NOMO-1 treated with dmso at 0.1 percent for 144 hours (cell line): ENCODE measurements around the gene MRPS6.
A peak's percentile ranks its signal among the peaks of the same experiment; 100 is the strongest.

Source experiments
- DNase-seq: peaks from one replicate; lab custom pipeline; 2025; ENCODE audit not compliant: unreplicated experiment; lab: John Stamatoyannopoulos, UW

MRPS6 gene

GRCh38 chr21:34132202-34132601, 58.8 kb downstream of the MRPS6 start:
- DNase-seq: no peak

GRCh38 chr21:34132926-34133325, 59.5 kb downstream of the MRPS6 start:
- peak; percentile 55 for DNase-seq

GRCh38 chr21:34133392-34133791, 60.0 kb downstream of the MRPS6 start:
- no peak for DNase-seq

- DNase-seq: no peak
These were observed 60.4 kb downstream of the MRPS6 start for GRCh38 chr21:34133802-34134201.

GRCh38 chr21:34135330-34135729, 62.0 kb downstream of the MRPS6 start:
- DNase-seq: no peak

- DNase-seq: no peak
These were observed 68.0 kb downstream of the MRPS6 start for GRCh38 chr21:34141373-34141772.

GRCh38 chr21:34143685-34144182, 70.4 kb downstream of the MRPS6 start:
- DNase-seq: no peak

GRCh38 chr21:34144224-34144623, 70.8 kb downstream of the MRPS6 start:
- DNase-seq: no peak

GRCh38 chr21:34147792-34148418, 74.5 kb downstream of the MRPS6 start:
- no peak for DNase-seq

- DNase-seq: no peak
These were observed 75.0 kb downstream of the MRPS6 start for GRCh38 chr21:34148419-34148804.

GRCh38 chr21:34148826-34149558, 75.6 kb downstream of the MRPS6 start:
- DNase-seq: no peak

- DNase-seq: no peak
These were observed 79.1 kb downstream of the MRPS6 start for GRCh38 chr21:34152500-34152899.

GRCh38 chr21:34154878-34155277, 81.5 kb downstream of the MRPS6 start:
- DNase-seq: no peak

- no peak for DNase-seq
These were observed 83.6 kb downstream of the MRPS6 start for GRCh38 chr21:34156957-34157356.

GRCh38 chr21:34157521-34157920, 84.1 kb downstream of the MRPS6 start:
- DNase-seq: no peak

- no peak for DNase-seq
These were observed 85.8 kb downstream of the MRPS6 start for GRCh38 chr21:34158866-34159835.

GRCh38 chr21:34166468-34166867, 93.1 kb downstream of the MRPS6 start:
- no peak for DNase-seq

- no peak for DNase-seq
These were observed 97.5 kb downstream of the MRPS6 start for GRCh38 chr21:34170886-34171285.

- DNase-seq: no peak
These were observed 101.1 kb downstream of the MRPS6 start for GRCh38 chr21:34174470-34174869.

GRCh38 chr21:34176448-34176847, 103.1 kb downstream of the MRPS6 start:
- DNase-seq: no peak

GRCh38 chr21:34177919-34178567, 104.7 kb downstream of the MRPS6 start:
- DNase-seq: no peak
